Neural progenitor cell (in vitro differentiated cells): Measurements from ENCODE around the gene MPL. TPM values are rescaled to one million over a fixed set of nuclear protein-coding genes. Genes with fewer than 3 reads are reported as not detected.

Source experiments
- DNase-seq: peaks from one replicate; pipeline ENCODE4 v3.0.0-alpha.2; 2016; ENCODE audit warnings: low spot score
- H2AFZ ChIP-seq: fragments of 200-600 bp; sonication (generic); replicated peaks from 2 replicates; pipeline ENCODE4 v1.6.1; 2016; ENCODE audit warnings: antibody characterized with exemption
- H3F3A ChIP-seq: fragments of 200-600 bp; sonication (generic); 2 replicates; pipeline ENCODE4 v1.6.1; 2016; ENCODE audit warnings: antibody characterized with exemption, low read depth
- H3K27ac ChIP-seq: fragments of 200-600 bp; sonication (generic); 2 replicates; pipeline ENCODE4 v1.5.1; 2016; ENCODE audit warnings: mild to moderate bottlenecking
- H3K27me3 ChIP-seq: fragments of 200-600 bp; sonication (generic); 2 replicates; pipeline ENCODE4 v1.6.1; 2016; ENCODE audit warnings: mild to moderate bottlenecking, moderate library complexity
- H3K36me3 ChIP-seq: fragments of 200-600 bp; sonication (generic); 2 replicates; pipeline ENCODE4 v1.5.1; 2016
- H3K4me1 ChIP-seq: fragments of 200-600 bp; sonication (generic); 2 replicates; pipeline ENCODE4 v1.6.1; 2016; ENCODE audit warnings: mixed run types
- H3K4me2 ChIP-seq: fragments of 200-600 bp; sonication (generic); 2 replicates; pipeline ENCODE4 v1.6.1; 2016
- H3K4me3 ChIP-seq: fragments of 200-600 bp; sonication (generic); 2 replicates; pipeline ENCODE4 v1.5.1; 2016
- H3K79me2 ChIP-seq: fragments of 200-600 bp; sonication (generic); 2 replicates; pipeline ENCODE4 v1.6.1; 2016; ENCODE audit warnings: low read depth
- H3K9ac ChIP-seq: fragments of 200-600 bp; sonication (generic); 2 replicates; pipeline ENCODE4 v1.6.1; 2016
- H3K9me3 ChIP-seq: fragments of 200-600 bp; sonication (generic); 2 replicates; pipeline ENCODE4 v1.5.1; 2016; ENCODE audit warnings: low read depth
- H4K20me1 ChIP-seq: fragments of 200-600 bp; sonication (generic); 2 replicates; pipeline ENCODE4 v1.6.1; 2016; ENCODE audit warnings: low read depth
- H3K27ac Mint-ChIP-seq: 3 replicates; pipeline ENCODE4 v1.8.0; 2021; ENCODE audit warnings: mixed read lengths
- H3K27me3 Mint-ChIP-seq: 2 replicates; pipeline ENCODE4 v1.8.0; 2022; ENCODE audit warnings: low read depth, mild to moderate bottlenecking, inconsistent platforms, moderate library complexity, mixed read lengths; ENCODE audit not compliant: insufficient read depth
- H3K36me3 Mint-ChIP-seq: 3 replicates; pipeline ENCODE4 v1.8.0; 2021; ENCODE audit warnings: mixed read lengths
- H3K4me1 Mint-ChIP-seq: 3 replicates; pipeline ENCODE4 v1.8.0; 2021; ENCODE audit warnings: mixed read lengths
- H3K4me3 Mint-ChIP-seq: 3 replicates; pipeline ENCODE4 v1.8.0; 2021; ENCODE audit warnings: mild to moderate bottlenecking, moderate library complexity, mixed read lengths
- H3K9me3 Mint-ChIP-seq: 3 replicates; pipeline ENCODE4 v1.8.0; 2020; ENCODE audit warnings: mixed read lengths
- CTCF ChIP-seq: fragments of 200-600 bp; sonication (generic); IDR thresholded peaks from 2 replicates; pipeline ENCODE4 v1.5.1; 2017; ENCODE audit warnings: antibody characterized with exemption, mild to moderate bottlenecking
- EZH2 ChIP-seq: fragments of 200-600 bp; sonication (generic); IDR thresholded peaks from 2 replicates; pipeline ENCODE4 v1.6.1; 2017; ENCODE audit warnings: antibody characterized with exemption, mild to moderate bottlenecking, moderate library complexity
- EZH2phosphoT487 ChIP-seq: fragments of 200-600 bp; sonication (generic); IDR thresholded peaks from 2 replicates; pipeline ENCODE4 v1.6.1; 2017; ENCODE audit warnings: antibody characterized with exemption
- total RNA-seq: library from RNA; depleted of rRNA; stranded (reverse); fragments of >200 nt; gene quantifications from 2 replicates; pipeline ENCODE4 v1.2.3, GENCODE V29; 2015; ENCODE audit warnings: low replicate concordance

Gene MPL
- total RNA-seq, 1 donor from 2014 or later = not detected

- H2AFZ ChIP-seq = no peak overlapping the region
- no peak overlapping the region for H3K9ac ChIP-seq
- no peaks in the 10 kb centered on the region for H3K36me3 ChIP-seq
- no peaks in the 10 kb centered on the region for H3F3A ChIP-seq
- Mint-ChIP-seq H3K4me3 (no peak overlapping the region), H3K9me3 (peaks cover 29% of the 10 kb centered on the region), H3K4me1 (peaks cover 4% of the 10 kb centered on the region), H3K36me3 (no peaks in the 10 kb centered on the region), H3K27me3 (peaks cover 4% of the 10 kb centered on the region), H3K27ac (no peak overlapping the region)
- no peaks in the 10 kb centered on the region for H3K79me2 ChIP-seq
- no peaks in the 10 kb centered on the region for H3K27me3 ChIP-seq
- no peaks in the 10 kb centered on the region for H3K4me1 ChIP-seq
- TF ChIP-seq EZH2phosphoT487 (no peak), CTCF (no peak), EZH2 (no peak)
- H3K4me2 ChIP-seq = no peak overlapping the region
- no peak overlapping the region for H3K4me3 ChIP-seq
- H3K9me3 ChIP-seq = no peaks in the 10 kb centered on the region
- H3K27ac ChIP-seq = no peak overlapping the region
- DNase-seq = no peak
- H4K20me1 ChIP-seq = no peaks in the 10 kb centered on the region
Observed at GRCh38 chr1:43327549-43328292, 9.9 kb upstream of the MPL start.

DNA sequence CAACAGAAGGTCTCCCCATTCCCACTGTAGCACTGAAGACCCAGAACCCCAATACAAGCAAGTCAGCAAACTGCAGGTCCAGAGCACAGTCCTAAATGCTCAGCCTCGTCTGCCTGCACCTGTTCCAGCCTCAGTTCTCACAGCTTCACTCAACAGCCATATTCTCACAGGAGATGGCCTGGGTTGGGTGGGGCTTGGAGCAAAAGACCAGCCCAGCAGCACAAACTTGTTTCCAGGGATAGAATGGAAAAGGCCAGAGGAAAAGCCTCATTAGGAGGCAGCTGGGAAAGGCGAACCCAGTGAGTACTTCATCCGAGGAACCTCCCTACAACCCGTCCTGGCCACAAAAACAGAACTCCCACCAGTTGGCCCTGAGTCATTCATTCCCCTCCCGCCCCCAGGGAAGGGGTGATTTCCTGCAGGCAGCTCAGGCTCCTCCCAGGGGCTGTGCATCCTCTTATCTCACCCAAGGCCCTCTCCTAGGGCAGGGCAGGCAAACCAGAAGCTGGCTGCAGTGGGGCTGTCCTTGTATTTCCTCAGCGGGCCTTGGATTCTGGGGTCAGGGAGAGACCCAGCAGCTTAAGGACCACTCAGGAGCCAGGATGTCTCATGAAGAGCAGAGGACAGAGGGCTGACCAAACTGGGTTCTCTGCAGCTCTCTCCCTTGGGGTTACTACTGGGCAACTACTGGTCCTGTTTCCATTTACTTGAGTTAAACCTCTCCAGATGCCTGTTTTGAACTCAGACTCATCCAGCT, 7.4 kb upstream of the MPL start:
- no peaks in the 10 kb centered on the region for H3K27me3 ChIP-seq
- no peaks in the 10 kb centered on the region for H3F3A ChIP-seq
- no peaks in the 10 kb centered on the region for H4K20me1 ChIP-seq
- no peak overlapping the region for H3K4me3 ChIP-seq
- H3K27me3 Mint-ChIP-seq = peaks cover 5% of the 10 kb centered on the region
- no peak overlapping the region for H3K4me2 ChIP-seq
- no peaks in the 10 kb centered on the region for H3K4me1 ChIP-seq
- H3K27ac ChIP-seq = no peak overlapping the region
- no peaks in the 10 kb centered on the region for H3K9me3 ChIP-seq
- H3K9me3 Mint-ChIP-seq = peaks cover 24% of the 10 kb centered on the region
- H3K79me2 ChIP-seq = no peaks in the 10 kb centered on the region
- H3K4me3 Mint-ChIP-seq = no peak overlapping the region
- H3K36me3 Mint-ChIP-seq = no peaks in the 10 kb centered on the region
- H3K9ac ChIP-seq = no peak overlapping the region
- TF ChIP-seq EZH2phosphoT487 = no peak
- no peak for TF ChIP-seq CTCF
- TF ChIP-seq EZH2 = no peak
- DNase-seq = no peak
- H3K27ac Mint-ChIP-seq = no peak overlapping the region
- H3K4me1 Mint-ChIP-seq = peaks cover 4% of the 10 kb centered on the region
- H2AFZ ChIP-seq = peak overlapping the region; percentile 63
- H3K36me3 ChIP-seq = no peaks in the 10 kb centered on the region

DNA sequence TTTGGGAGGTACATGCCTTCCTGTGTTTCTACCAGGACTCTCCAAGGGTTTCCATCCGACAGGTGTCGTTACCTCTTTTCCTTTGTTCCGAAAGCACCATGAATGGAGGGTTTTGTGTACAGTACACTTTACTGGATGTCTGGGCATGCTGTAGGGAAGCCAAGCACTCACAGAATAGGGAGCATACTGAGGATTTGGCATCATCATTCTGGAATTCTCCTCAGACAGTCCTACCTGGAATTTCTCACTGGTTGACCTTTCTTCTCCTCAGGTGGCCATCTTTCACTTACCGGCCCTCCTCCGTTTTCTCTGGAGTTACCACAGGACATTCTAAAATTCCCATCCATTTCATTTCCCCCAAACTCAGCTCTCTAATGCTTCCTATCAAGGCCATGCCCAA, 5.9 kb upstream of the MPL start:
- TF ChIP-seq CTCF (no peak), EZH2 (no peak), EZH2phosphoT487 (no peak)
- Histone ChIP-seq H3K9ac (no peak overlapping the region), H3K36me3 (no peaks in the 10 kb centered on the region), H3K4me2 (no peak overlapping the region), H3K79me2 (no peaks in the 10 kb centered on the region), H3F3A (no peaks in the 10 kb centered on the region), H4K20me1 (no peaks in the 10 kb centered on the region), H2AFZ (no peak overlapping the region), H3K9me3 (no peaks in the 10 kb centered on the region), H3K4me1 (peaks cover 1% of the 10 kb centered on the region), H3K4me3 (no peak overlapping the region), H3K27me3 (no peaks in the 10 kb centered on the region), H3K27ac (no peak overlapping the region)
- H3K4me1 Mint-ChIP-seq = peaks cover 10% of the 10 kb centered on the region
- H3K27me3 Mint-ChIP-seq = peaks cover 5% of the 10 kb centered on the region
- H3K9me3 Mint-ChIP-seq = peaks cover 12% of the 10 kb centered on the region
- no peak overlapping the region for H3K27ac Mint-ChIP-seq
- H3K4me3 Mint-ChIP-seq = no peak overlapping the region
- H3K36me3 Mint-ChIP-seq = no peaks in the 10 kb centered on the region
- no peak for DNase-seq
